Endothelial cell of umbilical vein (primary cell): ENCODE data around the gene ADAM11. TPM values are rescaled to one million over a fixed set of nuclear protein-coding genes. Genes with fewer than 3 reads are reported as not detected.

ENCODE experiments used
- BruUV-seq: library from RNA; stranded (reverse); fragments of 400-500 nt; replicated peaks from 2 replicates; lab custom pipeline; 2021; lab: Mats Ljungman, UMichigan
- CTCF ChIA-PET: fragments of 300-600, 350-600 bp; sonication (Branson Sonifier 250); formaldehyde crosslinking; loops from one replicate; lab custom pipeline; 2021; ENCODE audit warnings: antibody characterized with exemption, inconsistent platforms; lab: Charles Lee
- POLR2A ChIA-PET: fragments of 300-600, 350-600 bp; sonication (Branson Sonifier 250); formaldehyde crosslinking; loops from one replicate; lab custom pipeline; 2021; ENCODE audit warnings: antibody characterized with exemption, inconsistent platforms; lab: Charles Lee
- DNase-seq: peaks from one replicate; pipeline ENCODE4 v3.0.0-alpha.2; 2011; ENCODE audit warnings: low read depth, low spot score
- FAIRE-seq: peaks from 2 replicates; lab custom pipeline; 2011; peaks lifted over from hg19 to GRCh38; lab: Jason Lieb, UNC
- H2AFZ ChIP-seq: 2 replicates; pipeline ENCODE4 v1.6.0; 2012; ENCODE audit warnings: low read depth, low read length, control low read depth, inconsistent platforms
- H3K27ac ChIP-seq: 2 replicates; pipeline ENCODE4 v1.5.1; 2011; ENCODE audit warnings: low read depth, mild to moderate bottlenecking, control low read depth, low read length, moderate library complexity; ENCODE audit not compliant: insufficient read depth
- H3K27me3 ChIP-seq, 2 experiments: 2 replicates each; pipeline versions ENCODE4 v1.6.0 to v1.6.1; 2011; ENCODE audit warnings: low read length in 2 of 2, mixed read lengths in 1 of 2; ENCODE audit not compliant: control insufficient read depth in 2 of 2, insufficient read depth in 2 of 2
- H3K36me3 ChIP-seq, 2 experiments: 2 replicates in 1 of 2; 3 replicates in 1 of 2; pipeline ENCODE4 v1.5.1; 2011; ENCODE audit warnings: low read length in 2 of 2, mild to moderate bottlenecking in 1 of 2, moderate library complexity in 1 of 2; ENCODE audit not compliant: control insufficient read depth in 2 of 2, insufficient read depth in 2 of 2; ENCODE audit errors: extremely low read depth in 1 of 2
- H3K4me1 ChIP-seq: 3 replicates; pipeline ENCODE4 v1.5.1; 2011; ENCODE audit warnings: mild to moderate bottlenecking, low read length; ENCODE audit not compliant: control insufficient read depth, insufficient read depth; ENCODE audit errors: extremely low read depth
- H3K4me2 ChIP-seq: 2 replicates; pipeline ENCODE4 v1.6.1; 2011; ENCODE audit warnings: low read length, control low read depth, mixed read lengths; ENCODE audit not compliant: insufficient read depth
- H3K4me3 ChIP-seq, 3 experiments: fragments of 200-600 bp in 1 of 3; sonication (generic), shearing (Covaris generic) in 1 of 3; replicated peaks in 1 of 3; 2 replicates each; pipeline ENCODE4 v1.5.1; 2011 to 2016; ENCODE audit warnings: control low read depth in 3 of 3, low read length in 3 of 3, mild to moderate bottlenecking in 2 of 3, inconsistent platforms in 1 of 3, low read depth in 1 of 3, moderate library complexity in 1 of 3; ENCODE audit not compliant: insufficient read depth in 1 of 3
- H3K79me2 ChIP-seq: 2 replicates; pipeline ENCODE4 v1.6.0; 2012; ENCODE audit warnings: low read length, inconsistent platforms; ENCODE audit not compliant: control insufficient read depth, insufficient read depth
- H3K9ac ChIP-seq: replicated peaks from 2 replicates; pipeline ENCODE3; 2011; ENCODE audit warnings: low read length, control low read depth; ENCODE audit not compliant: insufficient read depth; ENCODE audit errors: extremely low read depth
- H3K9me1 ChIP-seq: replicated peaks from 3 replicates; pipeline ENCODE4 v1.6.0; 2011; ENCODE audit warnings: mild to moderate bottlenecking, low read length; ENCODE audit not compliant: control insufficient read depth, insufficient read depth; ENCODE audit errors: extremely low read depth
- H3K9me3 ChIP-seq: replicated peaks from 2 replicates; pipeline ENCODE4 v1.5.1; 2012; ENCODE audit warnings: low read length, inconsistent platforms; ENCODE audit not compliant: control insufficient read depth, insufficient read depth
- H4K20me1 ChIP-seq: replicated peaks from 2 replicates; pipeline ENCODE3; 2011; ENCODE audit warnings: mild to moderate bottlenecking, low read length; ENCODE audit not compliant: control insufficient read depth, insufficient read depth; ENCODE audit errors: extremely low read depth
- CTCF ChIP-seq, 2 donors: IDR thresholded peaks; 1 replicate in 1 of 2; 2 replicates in 1 of 2; pipeline ENCODE4 v1.5.1; 2011; ENCODE audit warnings: low read length in 2 of 2, mild to moderate bottlenecking in 2 of 2, moderate library complexity in 2 of 2, control low read depth in 1 of 2, inconsistent platforms in 1 of 2, low read depth in 1 of 2; ENCODE audit not compliant: insufficient read depth in 1 of 2; ENCODE audit errors: extremely low read depth in 1 of 2
- EZH2 ChIP-seq: IDR thresholded peaks from 2 replicates; pipeline ENCODE4 v1.6.1; 2012; ENCODE audit warnings: borderline replicate concordance, low read depth, mild to moderate bottlenecking, moderate library complexity, low read length, inconsistent platforms; ENCODE audit not compliant: severe bottlenecking
- FOS ChIP-seq: IDR thresholded peaks from 2 replicates; pipeline ENCODE4 v1.6.1; 2011; ENCODE audit warnings: mild to moderate bottlenecking, low read length, moderate library complexity, borderline replicate concordance; ENCODE audit not compliant: insufficient read depth
- GATA2 ChIP-seq: IDR thresholded peaks from 2 replicates; pipeline ENCODE4 v1.7.0; 2011; ENCODE audit warnings: low read depth, mild to moderate bottlenecking, moderate library complexity, mixed read lengths, low read length; ENCODE audit not compliant: insufficient read length, insufficient read depth
- JUN ChIP-seq: IDR thresholded peaks from 2 replicates; pipeline ENCODE4 v1.6.1; 2011; ENCODE audit warnings: borderline replicate concordance, low read depth; ENCODE audit not compliant: insufficient read length, insufficient read depth
- MAX ChIP-seq: IDR thresholded peaks from 2 replicates; pipeline ENCODE4 v1.6.1; 2011; ENCODE audit not compliant: insufficient read depth, insufficient read length
- MYC ChIP-seq: IDR thresholded peaks from one replicate; pipeline ENCODE4 v1.6.1; 2011; ENCODE audit warnings: mild to moderate bottlenecking, low read depth, low read length
- POLR2A ChIP-seq: IDR thresholded peaks from 2 replicates; pipeline ENCODE4 v1.6.1; 2012; ENCODE audit warnings: low read depth, mild to moderate bottlenecking, control low read depth, low read length
- POLR2AphosphoS5 ChIP-seq: IDR thresholded peaks from 2 replicates; pipeline ENCODE4 v1.6.1; 2012; ENCODE audit warnings: low read depth, mild to moderate bottlenecking, control low read depth, low read length, moderate library complexity; ENCODE audit not compliant: insufficient read depth
- dilution Hi-C: fragments of 300-500 bp; cut with MboI; formaldehyde crosslinking; loops from one replicate; pipeline ENCODE4 v1.15.0; 2019; ENCODE audit warnings: low sequenced_read_pairs; ENCODE audit not compliant: extremely low pct_ligation_motif_present
- intact Hi-C: fragments of 100-400 bp; cut with micrococcal nuclease; formaldehyde crosslinking; loops from one replicate; pipeline ENCODE4 v1.10.0; 2022
- polyA plus RNA-seq, 4 experiments: library from polyadenylated mRNA; depleted of rRNA in 3 of 4; stranded (reverse) in 3 of 4; unstranded in 1 of 4; fragments of >200 nt; gene quantifications; 2 replicates each; pipeline versions ENCODE4 v1.2.1 to v1.2.3, GENCODE V29; 2011 to 2012; ENCODE audit warnings: missing spikeins in 1 of 4
- total RNA-seq: library from RNA; stranded (reverse); gene quantifications from 2 replicates; pipeline ENCODE4 v1.2.3, GENCODE V29; 2021

ADAM11 gene
- total and polyA plus RNA-seq, 2 donors (not counting 3 experiments of a cell fraction or from before 2014, with no cell fraction given) = 0.71 to 1.1 TPM

DNA sequence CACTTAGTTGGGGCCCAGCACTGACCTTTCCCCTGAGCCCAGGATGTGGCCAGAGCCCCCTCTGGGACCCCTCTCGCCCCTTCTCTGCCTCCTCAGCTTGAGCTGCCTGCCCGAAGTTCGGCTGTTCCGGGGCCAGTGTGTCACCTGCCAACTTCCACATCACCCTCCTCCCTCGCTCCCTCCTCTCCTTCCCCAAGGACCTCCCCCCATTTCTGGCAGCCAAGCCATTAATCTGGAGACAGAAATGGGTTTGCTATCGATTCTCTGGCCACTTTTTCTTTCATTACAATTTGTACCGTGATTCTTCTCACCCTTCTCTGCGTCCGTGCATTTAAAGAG lies 8.8 kb upstream of the ADAM11 start:
- Histone ChIP-seq H3K9me1 (no peaks in the 10 kb centered on the region), H4K20me1 (no peaks in the 10 kb centered on the region), H3K79me2 (no peaks in the 10 kb centered on the region), H3K4me2 (no peak overlapping the region), H3K4me3 (no peak overlapping the region), H3K27ac (no peak overlapping the region), H3K27me3 (no peaks in the 10 kb centered on the region), H3K36me3 (peaks cover 5 to 22% of the 10 kb centered on the region in 2 experiments), H3K9me3 (no peaks in the 10 kb centered on the region), H3K9ac (no peak overlapping the region), H2AFZ (no peak overlapping the region), H3K4me1 (no peaks in the 10 kb centered on the region)
- POLR2A ChIA-PET = no interaction called here
- no peak for DNase-seq
- no TSS peak for BruUV-seq
- no peak for FAIRE-seq
- CTCF ChIA-PET = interaction anchor here (0.8 to 1.6 kb wide), 2 partner anchors 14 to 17 kb away, joined by 3 to 4 read pairs; no protein-coding TSS in a partner anchor
- no peak for TF ChIP-seq MYC
- no peak for TF ChIP-seq POLR2A
- TF ChIP-seq EZH2 = no peak
- no peak for TF ChIP-seq CTCF (IDR thresholded peaks at IDR 0.05; ENCODE audit: extremely low read depth in 1 of 2, insufficient read depth in 1 of 2, low read depth in 1 of 2, low read length in 2 of 2)
- TF ChIP-seq GATA2 = no peak
- TF ChIP-seq POLR2AphosphoS5 = no peak
- TF ChIP-seq JUN = no peak
- no peak for TF ChIP-seq MAX
- TF ChIP-seq FOS = no peak
- dilution Hi-C loops = loop anchor here (25.0 kb wide), 1 partner anchor 112 kb away; no protein-coding TSS in a partner anchor
- intact Hi-C loops = no loop called here
